ENCODE measurements around the gene RGS1. TPM values are rescaled to one million over a fixed set of nuclear protein-coding genes. Genes with fewer than 3 reads are reported as not detected.

The RGS1 gene
- total RNA-seq, 1 donor from 2014 or later = not detected

- Mint-ChIP-seq H3K36me3 (ENCODE audit: unreplicated experiment) (no peaks in the 10 kb centered on the region), H3K27me3 (ENCODE audit: unreplicated experiment) (no peaks in the 10 kb centered on the region), H3K27ac (ENCODE audit: unreplicated experiment) (no peak overlapping the region), H3K4me1 (ENCODE audit: unreplicated experiment) (peaks cover 7% of the 10 kb centered on the region), H3K4me3 (ENCODE audit: unreplicated experiment) (no peak overlapping the region), H3K9me3 (ENCODE audit: unreplicated experiment) (no peaks in the 10 kb centered on the region)
- TF ChIP-seq, protein P1, sequence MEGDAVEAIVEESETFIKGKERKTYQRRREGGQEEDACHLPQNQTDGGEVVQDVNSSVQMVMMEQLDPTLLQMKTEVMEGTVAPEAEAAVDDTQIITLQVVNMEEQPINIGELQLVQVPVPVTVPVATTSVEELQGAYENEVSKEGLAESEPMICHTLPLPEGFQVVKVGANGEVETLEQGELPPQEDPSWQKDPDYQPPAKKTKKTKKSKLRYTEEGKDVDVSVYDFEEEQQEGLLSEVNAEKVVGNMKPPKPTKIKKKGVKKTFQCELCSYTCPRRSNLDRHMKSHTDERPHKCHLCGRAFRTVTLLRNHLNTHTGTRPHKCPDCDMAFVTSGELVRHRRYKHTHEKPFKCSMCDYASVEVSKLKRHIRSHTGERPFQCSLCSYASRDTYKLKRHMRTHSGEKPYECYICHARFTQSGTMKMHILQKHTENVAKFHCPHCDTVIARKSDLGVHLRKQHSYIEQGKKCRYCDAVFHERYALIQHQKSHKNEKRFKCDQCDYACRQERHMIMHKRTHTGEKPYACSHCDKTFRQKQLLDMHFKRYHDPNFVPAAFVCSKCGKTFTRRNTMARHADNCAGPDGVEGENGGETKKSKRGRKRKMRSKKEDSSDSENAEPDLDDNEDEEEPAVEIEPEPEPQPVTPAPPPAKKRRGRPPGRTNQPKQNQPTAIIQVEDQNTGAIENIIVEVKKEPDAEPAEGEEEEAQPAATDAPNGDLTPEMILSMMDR (IDR thresholded peaks at IDR 0.05) = no peak
- no peak for DNase-seq (ENCODE audit: extremely low spot score, unreplicated experiment)
Observed at GRCh38 chr1:192581131-192581927, 5.8 kb downstream of the RGS1 start.

GRCh38 chr1:192584866-192585265 is 9.3 kb downstream of the RGS1 start:
- no peaks in the 10 kb centered on the region for H3K36me3 Mint-ChIP-seq (ENCODE audit: unreplicated experiment)
- no peaks in the 10 kb centered on the region for H3K27me3 Mint-ChIP-seq (ENCODE audit: unreplicated experiment)
- no peak overlapping the region for H3K27ac Mint-ChIP-seq (ENCODE audit: unreplicated experiment)
- peaks cover 7% of the 10 kb centered on the region for H3K4me1 Mint-ChIP-seq (ENCODE audit: unreplicated experiment)
- H3K9me3 Mint-ChIP-seq (ENCODE audit: unreplicated experiment) = no peaks in the 10 kb centered on the region
- TF ChIP-seq, protein P1 (IDR thresholded peaks at IDR 0.05) = no peak
- no peak for DNase-seq (ENCODE audit: extremely low spot score, unreplicated experiment)
- no peak overlapping the region for H3K4me3 Mint-ChIP-seq (ENCODE audit: unreplicated experiment)

- Mint-ChIP-seq H3K36me3 (ENCODE audit: unreplicated experiment) (no peaks in the 10 kb centered on the region), H3K4me3 (ENCODE audit: unreplicated experiment) (no peak overlapping the region), H3K27ac (ENCODE audit: unreplicated experiment) (no peak overlapping the region), H3K9me3 (ENCODE audit: unreplicated experiment) (no peaks in the 10 kb centered on the region), H3K4me1 (ENCODE audit: unreplicated experiment) (peaks cover 7% of the 10 kb centered on the region), H3K27me3 (ENCODE audit: unreplicated experiment) (no peaks in the 10 kb centered on the region)
- TF ChIP-seq, protein P1 (IDR thresholded peaks at IDR 0.05) = no peak
- no peak for DNase-seq (ENCODE audit: extremely low spot score, unreplicated experiment)
Observed at GRCh38 chr1:192587386-192588266, 12.1 kb downstream of the RGS1 start.

- Mint-ChIP-seq H3K36me3 (ENCODE audit: unreplicated experiment) (no peaks in the 10 kb centered on the region), H3K27me3 (ENCODE audit: unreplicated experiment) (no peaks in the 10 kb centered on the region), H3K9me3 (ENCODE audit: unreplicated experiment) (no peaks in the 10 kb centered on the region), H3K27ac (ENCODE audit: unreplicated experiment) (no peak overlapping the region), H3K4me1 (ENCODE audit: unreplicated experiment) (peaks cover 7% of the 10 kb centered on the region), H3K4me3 (ENCODE audit: unreplicated experiment) (no peak overlapping the region)
- TF ChIP-seq, protein P1 (IDR thresholded peaks at IDR 0.05) = no peak
- no peak for DNase-seq (ENCODE audit: extremely low spot score, unreplicated experiment)
Observed at GRCh38 chr1:192588546-192588945, 13.0 kb downstream of the RGS1 start.

GRCh38 chr1:192589813-192590212 is 14.2 kb downstream of the RGS1 start:
- H3K27me3 Mint-ChIP-seq (ENCODE audit: unreplicated experiment) = no peaks in the 10 kb centered on the region
- H3K4me1 Mint-ChIP-seq (ENCODE audit: unreplicated experiment) = peaks cover 3% of the 10 kb centered on the region
- no peak overlapping the region for H3K4me3 Mint-ChIP-seq (ENCODE audit: unreplicated experiment)
- H3K9me3 Mint-ChIP-seq (ENCODE audit: unreplicated experiment) = no peaks in the 10 kb centered on the region
- DNase-seq (ENCODE audit: extremely low spot score, unreplicated experiment) = no peak
- H3K27ac Mint-ChIP-seq (ENCODE audit: unreplicated experiment) = no peak overlapping the region
- H3K36me3 Mint-ChIP-seq (ENCODE audit: unreplicated experiment) = no peaks in the 10 kb centered on the region
- TF ChIP-seq, protein P1 (IDR thresholded peaks at IDR 0.05) = no peak

All from osteocyte (in vitro differentiated cells).